ENCODE data around the gene CNTNAP5. TPM values are rescaled to one million over a fixed set of nuclear protein-coding genes. Genes with fewer than 3 reads are reported as not detected.

The CNTNAP5 gene
- total RNA-seq, 1 donor from 2014 or later, result 5.0 TPM

- no peak for DNase-seq (ENCODE audit: extremely low spot score, unreplicated experiment)
- no peak for TF ChIP-seq CTCF (conservative IDR thresholded peaks at IDR 0.05)
- no peaks in the 10 kb centered on the region for H3K9me3 Mint-ChIP-seq
- no peak overlapping the region for H3K27ac Mint-ChIP-seq
- H3K4me3 Mint-ChIP-seq, result no peak overlapping the region
- no peaks in the 10 kb centered on the region for H3K36me3 Mint-ChIP-seq
- H3K27me3 Mint-ChIP-seq, result no peaks in the 10 kb centered on the region
- no peaks in the 10 kb centered on the region for H3K4me1 Mint-ChIP-seq (ENCODE audit: unreplicated experiment)
These were observed 790.9 kb downstream of the CNTNAP5 start for GRCh38 chr2:124816007-124816406.

GRCh38 chr2:124822516-124822915, 797.4 kb downstream of the CNTNAP5 start:
- Mint-ChIP-seq H3K36me3 (no peaks in the 10 kb centered on the region), H3K4me1 (ENCODE audit: unreplicated experiment) (no peaks in the 10 kb centered on the region), H3K4me3 (no peak overlapping the region), H3K27me3 (no peaks in the 10 kb centered on the region), H3K9me3 (no peaks in the 10 kb centered on the region), H3K27ac (no peak overlapping the region)
- DNase-seq (ENCODE audit: extremely low spot score, unreplicated experiment), result no peak
- TF ChIP-seq CTCF (conservative IDR thresholded peaks at IDR 0.05), result no peak

- no peak for DNase-seq (ENCODE audit: extremely low spot score, unreplicated experiment)
- no peak for TF ChIP-seq CTCF (conservative IDR thresholded peaks at IDR 0.05)
- Mint-ChIP-seq H3K27me3 (no peaks in the 10 kb centered on the region), H3K36me3 (no peaks in the 10 kb centered on the region), H3K4me3 (no peak overlapping the region), H3K9me3 (no peaks in the 10 kb centered on the region), H3K4me1 (ENCODE audit: unreplicated experiment) (no peaks in the 10 kb centered on the region), H3K27ac (no peak overlapping the region)
These were observed 799.4 kb downstream of the CNTNAP5 start for GRCh38 chr2:124824441-124824840.

GRCh38 chr2:124832521-124832920, 807.4 kb downstream of the CNTNAP5 start:
- H3K27ac Mint-ChIP-seq, result no peak overlapping the region
- peaks cover 19% of the 10 kb centered on the region for H3K4me1 Mint-ChIP-seq (ENCODE audit: unreplicated experiment)
- TF ChIP-seq CTCF (conservative IDR thresholded peaks at IDR 0.05), result no peak
- H3K36me3 Mint-ChIP-seq, result no peaks in the 10 kb centered on the region
- H3K9me3 Mint-ChIP-seq, result peaks cover 4% of the 10 kb centered on the region
- no peak for DNase-seq (ENCODE audit: extremely low spot score, unreplicated experiment)
- no peaks in the 10 kb centered on the region for H3K27me3 Mint-ChIP-seq
- no peak overlapping the region for H3K4me3 Mint-ChIP-seq

- DNase-seq (ENCODE audit: extremely low spot score, unreplicated experiment), result no peak
- no peak overlapping the region for H3K4me3 Mint-ChIP-seq
- peaks cover 4% of the 10 kb centered on the region for H3K9me3 Mint-ChIP-seq
- H3K36me3 Mint-ChIP-seq, result no peaks in the 10 kb centered on the region
- TF ChIP-seq CTCF (conservative IDR thresholded peaks at IDR 0.05), result no peak
- peaks cover 19% of the 10 kb centered on the region for H3K4me1 Mint-ChIP-seq (ENCODE audit: unreplicated experiment)
- H3K27me3 Mint-ChIP-seq, result no peaks in the 10 kb centered on the region
- H3K27ac Mint-ChIP-seq, result no peak overlapping the region
These were observed 809.2 kb downstream of the CNTNAP5 start for GRCh38 chr2:124834331-124834730.

- Mint-ChIP-seq H3K36me3 (no peaks in the 10 kb centered on the region), H3K27me3 (no peaks in the 10 kb centered on the region), H3K4me3 (no peak overlapping the region), H3K4me1 (ENCODE audit: unreplicated experiment) (peaks cover 19% of the 10 kb centered on the region), H3K27ac (no peak overlapping the region), H3K9me3 (peaks cover 3% of the 10 kb centered on the region)
- no peak for DNase-seq (ENCODE audit: extremely low spot score, unreplicated experiment)
- no peak for TF ChIP-seq CTCF (conservative IDR thresholded peaks at IDR 0.05)
These were observed 810.2 kb downstream of the CNTNAP5 start for GRCh38 chr2:124835331-124835730.

Measured in type B pancreatic cell (in vitro differentiated cells).